Skin of body (tissue), 2 donors: ENCODE results near the gene TEAD1. TPM values are rescaled to one million over a fixed set of nuclear protein-coding genes. Genes with fewer than 3 reads are reported as not detected.

Experiments
- DNase-seq: peaks from one replicate; lab custom pipeline; 2025; lab: John Stamatoyannopoulos, UW
- total RNA-seq: library from RNA; depleted of rRNA; stranded (reverse); fragments of >200 nt; gene quantifications from one replicate; pipeline ENCODE4 v1.2.3, GENCODE V29; 2014

The TEAD1 gene
- total RNA-seq, 1 donor from 2014 or later, result 62.1 TPM

GRCh38 chr11:12789054-12789453 lies 114.8 kb downstream of the TEAD1 start:
- no peak for DNase-seq

DNA sequence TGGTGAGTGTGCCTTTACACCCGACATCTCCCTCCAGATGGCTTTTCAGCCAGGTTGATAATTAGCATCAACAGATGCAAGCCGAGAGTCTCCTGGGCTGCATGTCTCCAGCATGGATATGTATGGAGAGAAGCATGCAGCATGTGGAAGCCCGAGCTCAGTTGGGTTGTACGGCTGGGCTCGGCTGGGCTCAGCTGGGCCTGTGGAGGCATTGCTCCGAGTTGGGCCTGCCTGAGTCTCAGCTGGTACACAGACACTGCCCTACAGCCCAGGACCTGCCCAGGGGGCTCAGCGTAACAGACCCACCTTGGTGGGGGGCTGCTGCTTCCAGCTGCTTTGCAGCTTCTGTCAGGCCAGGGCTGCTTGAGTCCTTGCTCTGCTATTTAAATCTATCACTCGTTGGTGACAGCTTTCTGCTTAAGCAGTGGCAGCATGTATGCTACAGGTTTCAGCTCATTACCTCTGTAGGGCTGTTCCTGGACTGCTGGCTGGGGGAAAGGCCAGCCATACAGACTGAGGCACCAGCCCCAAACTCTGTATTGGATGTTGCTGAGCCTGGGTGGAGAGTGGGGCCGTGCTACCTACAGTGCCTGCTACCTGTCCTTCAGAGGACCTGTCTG lies 115.5 kb downstream of the TEAD1 start:
- DNase-seq, result no peak

GRCh38 chr11:12790861-12791616 lies 116.8 kb downstream of the TEAD1 start:
- no peak for DNase-seq

DNA sequence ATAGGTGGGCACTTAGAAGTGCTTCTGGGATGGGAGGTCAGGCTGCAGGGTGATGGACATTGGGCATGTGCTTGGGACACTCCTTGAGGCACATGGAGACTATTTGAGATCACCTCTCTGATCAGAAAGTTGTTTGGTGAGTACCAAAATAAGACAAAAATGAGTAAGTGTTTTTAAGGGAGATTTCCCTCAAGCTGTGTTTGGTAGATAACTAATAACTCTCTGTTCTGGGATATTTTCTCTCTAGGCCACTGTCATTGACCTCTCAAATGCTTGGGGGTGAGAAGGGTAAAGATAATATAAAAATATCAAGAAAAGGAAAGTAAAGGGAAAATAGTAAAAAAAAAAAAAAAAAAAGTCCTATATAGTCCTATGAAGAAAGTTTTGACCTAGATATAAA lies 117.8 kb downstream of the TEAD1 start:
- DNase-seq, result no peak

- no peak for DNase-seq
Observed at GRCh38 chr11:12792590-12792989, 118.4 kb downstream of the TEAD1 start.

DNA sequence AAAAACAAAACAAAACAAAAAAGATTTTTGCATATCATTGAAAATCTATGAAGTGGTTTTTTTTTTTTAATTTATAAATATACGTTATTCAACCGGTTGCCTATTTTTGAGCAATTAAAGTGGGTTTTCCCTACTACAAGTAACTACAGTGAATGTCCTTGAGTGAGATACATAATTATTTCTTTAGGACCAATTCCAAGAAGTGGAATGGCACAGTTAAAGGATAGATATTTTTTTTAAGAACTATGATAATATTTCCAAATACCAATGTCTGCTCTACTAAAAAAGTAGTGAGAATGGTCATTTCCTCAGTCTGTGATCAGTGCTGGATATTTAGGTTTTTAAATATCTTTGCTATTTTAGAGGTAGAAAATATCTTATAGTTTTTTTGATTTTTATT lies 118.8 kb downstream of the TEAD1 start:
- no peak for DNase-seq

- no peak for DNase-seq
Observed at GRCh38 chr11:12793506-12793905, 119.3 kb downstream of the TEAD1 start.

GRCh38 chr11:12794576-12795230 lies 120.5 kb downstream of the TEAD1 start:
- no peak for DNase-seq

- no peak for DNase-seq
Observed at GRCh38 chr11:12797996-12798395, 123.8 kb downstream of the TEAD1 start.

- no peak for DNase-seq
Observed at GRCh38 chr11:12798609-12799011, 124.4 kb downstream of the TEAD1 start.

DNA sequence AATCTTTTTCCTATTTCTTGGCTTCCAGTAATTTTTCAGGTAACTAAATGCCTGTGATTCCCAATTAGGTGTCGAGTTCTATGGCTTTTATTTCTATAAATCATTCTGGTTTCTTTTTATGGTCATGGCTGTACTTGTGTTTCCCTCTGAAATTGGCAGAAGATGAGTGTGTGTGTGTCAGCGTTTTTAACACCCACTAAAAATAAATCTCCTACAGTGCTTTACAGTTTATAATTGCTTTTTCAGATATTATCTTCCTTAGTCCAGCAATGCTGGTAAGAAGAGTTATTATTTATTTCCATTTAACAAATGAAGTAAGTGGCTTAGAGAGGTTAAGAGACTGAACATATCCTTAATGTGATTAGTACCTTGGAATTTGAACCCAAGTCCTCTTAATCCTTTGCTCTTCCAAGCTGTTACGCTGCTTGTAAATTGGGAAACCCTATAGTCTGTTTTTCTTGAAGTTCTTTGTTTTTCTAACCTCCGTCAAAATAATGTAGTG lies 125.2 kb downstream of the TEAD1 start:
- no peak for DNase-seq

- no peak for DNase-seq
Observed at GRCh38 chr11:12800032-12800671, 125.9 kb downstream of the TEAD1 start.

- DNase-seq, result no peak
Observed at GRCh38 chr11:12800871-12801270, 126.7 kb downstream of the TEAD1 start.

DNA sequence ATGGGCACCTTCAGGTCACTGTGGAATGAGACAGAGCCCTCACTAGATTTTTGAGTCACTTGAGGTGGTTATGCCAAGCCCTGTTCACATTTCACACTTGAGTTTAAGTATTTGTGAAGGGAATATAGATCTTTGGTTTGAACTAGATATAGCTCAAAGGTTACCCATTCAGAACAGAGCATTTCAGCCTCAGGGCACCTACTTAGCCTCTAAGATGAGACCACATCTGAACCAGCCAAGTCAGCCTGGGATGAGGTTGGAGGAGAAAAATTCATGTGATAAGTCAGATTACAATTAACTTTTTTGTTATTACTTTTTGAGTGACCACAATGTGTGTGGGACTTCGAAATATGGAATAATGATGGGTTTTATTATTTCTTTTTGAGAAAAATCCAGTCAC lies 127.8 kb downstream of the TEAD1 start:
- no peak for DNase-seq

GRCh38 chr11:12802418-12803085 lies 128.3 kb downstream of the TEAD1 start:
- DNase-seq, result peak; percentile 33

DNA sequence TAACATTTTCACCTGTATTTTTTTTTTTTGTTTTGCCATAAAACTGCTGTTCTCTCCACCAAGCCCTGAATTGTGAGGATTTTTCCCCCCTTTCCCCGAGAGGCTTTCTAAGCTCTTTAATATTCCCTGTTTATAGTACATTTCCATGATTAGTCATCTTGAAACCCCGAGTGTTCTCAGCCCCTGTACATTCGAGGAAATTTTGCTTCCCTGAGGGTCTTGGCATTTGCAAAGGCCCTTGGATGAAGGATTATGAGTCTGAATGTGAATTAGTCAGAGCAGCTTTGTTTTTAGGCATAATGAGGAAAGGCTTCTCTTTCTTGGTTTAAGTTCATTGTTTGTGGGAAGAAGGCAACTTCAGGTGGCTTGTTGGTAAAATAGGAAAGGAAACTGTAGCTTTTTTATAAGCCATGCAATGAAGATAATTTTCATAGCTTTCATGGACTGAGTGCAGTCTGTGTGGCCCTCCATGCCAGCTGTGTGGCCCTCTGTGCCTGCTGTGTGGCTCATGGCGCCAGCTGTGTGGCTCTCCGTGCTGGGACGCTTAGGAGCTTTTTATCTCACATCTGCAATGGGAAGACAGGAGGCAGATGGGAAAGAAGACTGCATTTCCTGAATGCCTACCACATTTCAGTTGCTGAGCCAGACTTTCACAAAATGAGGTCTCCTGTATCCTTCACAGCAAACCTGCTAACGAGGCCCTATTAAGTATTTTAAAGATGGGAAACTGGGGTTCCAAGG lies 129.0 kb downstream of the TEAD1 start:
- DNase-seq, result no peak

GRCh38 chr11:12806113-12806512 lies 131.9 kb downstream of the TEAD1 start:
- no peak for DNase-seq

- DNase-seq, result no peak
Observed at GRCh38 chr11:12807621-12808020, 133.4 kb downstream of the TEAD1 start.

DNA sequence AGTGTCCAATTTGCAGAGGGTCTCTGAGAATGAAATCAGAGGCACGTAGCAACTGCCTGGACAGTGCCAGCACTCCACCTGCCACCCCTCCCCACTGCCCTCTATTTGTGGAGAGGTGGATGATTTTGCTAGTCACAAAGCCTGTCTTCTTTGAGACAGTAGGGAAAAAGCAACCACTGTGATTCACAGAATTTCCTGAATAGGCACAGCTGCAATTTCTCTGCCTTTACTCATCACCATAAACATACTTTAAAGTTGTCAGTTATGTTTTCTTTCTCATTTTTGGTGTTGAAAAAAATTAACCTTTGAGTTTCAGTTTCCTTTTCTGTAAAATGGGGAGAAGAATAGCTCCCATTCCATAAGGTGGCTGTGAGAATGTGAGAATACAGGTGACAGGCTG lies 134.3 kb downstream of the TEAD1 start:
- no peak for DNase-seq

- no peak for DNase-seq
Observed at GRCh38 chr11:12809364-12809763, 135.1 kb downstream of the TEAD1 start.
